NCI-H82 treated with DMSO at 0.1 percent for 48 hours (cell line): ENCODE results near the gene KRTAP3-1.
"Not testable (repeated sequence)": the region's sequence is repeated elsewhere in the genome, so short reads cannot be mapped to it uniquely, and the experiment has no call there.

Source experiments
- DNase-seq: peaks from one replicate; lab custom pipeline; 2025; ENCODE audit not compliant: unreplicated experiment; lab: John Stamatoyannopoulos, UW

The KRTAP3-1 gene

GRCh38 chr17:41016578-41017215, 7.8 kb upstream of the KRTAP3-1 start:
- no peak for DNase-seq

- DNase-seq = no peak
Observed at GRCh38 chr17:41015454-41015853, 6.5 kb upstream of the KRTAP3-1 start.

- no peak for DNase-seq
Observed at GRCh38 chr17:41013606-41014005, 4.7 kb upstream of the KRTAP3-1 start.

- DNase-seq = no peak
Observed at GRCh38 chr17:41013181-41013580, 4.3 kb upstream of the KRTAP3-1 start.

- DNase-seq = no peak
Observed at GRCh38 chr17:41012326-41013120, 3.6 kb upstream of the KRTAP3-1 start.

GRCh38 chr17:41010441-41010840, 1.5 kb upstream of the KRTAP3-1 start:
- no peak for DNase-seq

- no peak for DNase-seq
Observed at GRCh38 chr17:41009936-41010335, 1.0 kb upstream of the KRTAP3-1 start.

GRCh38 chr17:41009301-41009760, 403 bp upstream of the KRTAP3-1 start:
- no peak for DNase-seq

- DNase-seq = no peak
Observed at GRCh38 chr17:41004397-41004796, 4.5 kb downstream of the KRTAP3-1 start.

- DNase-seq = no peak
Observed at GRCh38 chr17:41003926-41004325, 5.0 kb downstream of the KRTAP3-1 start.

- DNase-seq = no peak
Observed at GRCh38 chr17:41002814-41003213, 6.1 kb downstream of the KRTAP3-1 start.

GRCh38 chr17:41001795-41002194, 7.1 kb downstream of the KRTAP3-1 start:
- no peak for DNase-seq

GRCh38 chr17:40999563-40999962, 9.4 kb downstream of the KRTAP3-1 start, which contains the start of gene KRTAP3-2:
Gene KRTAP3-2 (minus strand): TSS chr17:40999906. CDS start chr17:40999853, 53 bp downstream.
- not testable (repeated sequence) for DNase-seq

- DNase-seq = no peak
Observed at GRCh38 chr17:40997361-40997760, 11.6 kb downstream of the KRTAP3-1 start.

- DNase-seq = no peak
Observed at GRCh38 chr17:40996829-40997228, 12.1 kb downstream of the KRTAP3-1 start.

GRCh38 chr17:40995116-40995515, 13.8 kb downstream of the KRTAP3-1 start:
- no peak for DNase-seq

- DNase-seq = no peak
Observed at GRCh38 chr17:40993839-40994238, 15.1 kb downstream of the KRTAP3-1 start, which contains the start of gene KRTAP3-3. Gene KRTAP3-3 (minus strand): TSS chr17:40994164. CDS start chr17:40994097, 67 bp downstream.

GRCh38 chr17:40993084-40993483, 15.8 kb downstream of the KRTAP3-1 start:
- DNase-seq = no peak

- no peak for DNase-seq
Observed at GRCh38 chr17:40992666-40993065, 16.3 kb downstream of the KRTAP3-1 start.

- DNase-seq = no peak
Observed at GRCh38 chr17:40986920-40987319, 22.0 kb downstream of the KRTAP3-1 start.

- DNase-seq = no peak
Observed at GRCh38 chr17:40984226-40984625, 24.7 kb downstream of the KRTAP3-1 start, which contains the start of gene KRT40. Gene KRT40 (minus strand): TSS chr17:40984326. CDS start chr17:40984273, 53 bp downstream.

- no peak for DNase-seq
Observed at GRCh38 chr17:40981115-40981514, 27.8 kb downstream of the KRTAP3-1 start.
